Liver (tissue), 9 donors: ENCODE results near the gene TMUB1. TPM values are rescaled to one million over a fixed set of nuclear protein-coding genes. Genes with fewer than 3 reads are reported as not detected.

Source experiments
- DNase-seq: peaks from one replicate; pipeline ENCODE4 v3.0.0-alpha.2; 2017; ENCODE audit warnings: low spot score
- H3K27ac ChIP-seq, 2 donors: one replicate each; pipeline ENCODE4 v1.7.0; 2013; ENCODE audit warnings: inconsistent platforms in 2 of 2, low read length in 2 of 2, control low read depth in 1 of 2, low read depth in 1 of 2, mild to moderate bottlenecking in 1 of 2
- H3K27me3 ChIP-seq, 4 donors: one replicate each; pipeline versions ENCODE4 v1.6.1 to v1.7.0; 2013; ENCODE audit warnings: low read length in 3 of 4, inconsistent platforms in 1 of 4, mild to moderate bottlenecking in 1 of 4, moderate library complexity in 1 of 4; ENCODE audit not compliant: control insufficient read depth in 4 of 4, insufficient read depth in 4 of 4
- H3K36me3 ChIP-seq, 4 donors: one replicate each; pipeline versions ENCODE4 v1.6.1 to v1.7.0; 2013; ENCODE audit warnings: low read length in 3 of 4, mild to moderate bottlenecking in 3 of 4, low read depth in 1 of 4, moderate library complexity in 1 of 4; ENCODE audit not compliant: control insufficient read depth in 4 of 4, insufficient read depth in 3 of 4
- H3K4me1 ChIP-seq, 4 donors: one replicate each; pipeline versions ENCODE4 v1.6.1 to v1.7.0; 2013; ENCODE audit warnings: low read length in 3 of 4, mild to moderate bottlenecking in 3 of 4, moderate library complexity in 1 of 4; ENCODE audit not compliant: control insufficient read depth in 4 of 4, insufficient read depth in 4 of 4
- H3K4me3 ChIP-seq, 3 donors: one replicate each; pipeline versions ENCODE4 v1.6.1 to v1.7.0; 2013; ENCODE audit warnings: low read length in 3 of 3, control low read depth in 1 of 3, low read depth in 1 of 3, mild to moderate bottlenecking in 1 of 3
- H3K9ac ChIP-seq, 2 donors: one replicate each; pipeline ENCODE4 v1.7.0; 2013; ENCODE audit warnings: low read length in 2 of 2, mild to moderate bottlenecking in 2 of 2, moderate library complexity in 2 of 2, control low read depth in 1 of 2, low read depth in 1 of 2
- H3K9me3 ChIP-seq, 4 donors: one replicate each; pipeline versions ENCODE4 v1.6.1 to v1.7.0; 2013; ENCODE audit warnings: low read length in 3 of 4; ENCODE audit not compliant: control insufficient read depth in 4 of 4
- EGR1 ChIP-seq, 2 donors: IDR thresholded peaks; 2 replicates each; pipeline ENCODE4 v1.6.1; 2016 to 2018; ENCODE audit warnings: antibody characterized with exemption in 2 of 2, low read depth in 2 of 2
- HNF4A ChIP-seq, 2 donors: conservative IDR thresholded peaks; 2 replicates each; pipeline ENCODE4 v1.6.1; 2016; ENCODE audit warnings: antibody characterized with exemption in 2 of 2, mild to moderate bottlenecking in 2 of 2
- HNF4G ChIP-seq: IDR thresholded peaks from 2 replicates; pipeline ENCODE4 v1.6.1; 2016; ENCODE audit warnings: antibody characterized with exemption
- JUND ChIP-seq, 2 donors: IDR thresholded peaks; 2 replicates each; pipeline ENCODE4 v1.6.1; 2016; ENCODE audit warnings: antibody characterized with exemption in 2 of 2
- RAD21 ChIP-seq, 2 donors: IDR thresholded peaks; 2 replicates each; pipeline ENCODE4 v1.6.1; 2016; ENCODE audit warnings: antibody characterized with exemption in 2 of 2, mild to moderate bottlenecking in 2 of 2
- whole genome bisulfite sequencing: extraction: QIAGEN DNeasy Blood & Tissue Kit; methylation state at CpG from one replicate; pipeline ENCODE4 v1.1.7; 2013; 5-methylcytosine and 5-hydroxymethylcytosine counted together
- polyA plus RNA-seq, 2 donors: library from polyadenylated mRNA; stranded (reverse) in 1 of 2; unstranded in 1 of 2; fragments of 200-250 nt in 1 of 2; fragments of >200 nt in 1 of 2; fragmentation: Nextera tagmentation in 1 of 2; extraction: Ambion mirVana in 1 of 2; gene quantifications; one replicate each; pipeline versions ENCODE4 v1.2.1 to v1.2.3, GENCODE V29; 2013 to 2015
- total RNA-seq, 2 donors: library from RNA; depleted of rRNA; stranded (reverse); fragments of >200 nt; gene quantifications; one replicate each; pipeline ENCODE4 v1.2.3, GENCODE V29; 2014
- TF ChIP-seq, protein P1 (sequence below): IDR thresholded peaks from 2 replicates; pipeline ENCODE4 v1.6.1; 2016; ENCODE audit warnings: antibody characterized with exemption, mild to moderate bottlenecking
- TF ChIP-seq, protein P2 (sequence below): fragments of 150-350 bp; IDR thresholded peaks from 2 replicates; pipeline ENCODE4 v1.5.1; 2017; ENCODE audit warnings: improper control_type of control experiment, low read depth, low read length; ENCODE audit not compliant: missing input control
- TF ChIP-seq, protein P3 (sequence below): IDR thresholded peaks from 2 replicates; pipeline ENCODE4 v1.6.1; 2016; ENCODE audit warnings: antibody characterized with exemption
- donor health status: healthy.
- donor health status: healthy.
- donor health status: healthy.
- donor health status: healthy.
- donor health status: healthy.

Gene TMUB1
- total and polyA plus RNA-seq, 4 donors: 15.1 to 51.7 (median 30.5) TPM

DNA sequence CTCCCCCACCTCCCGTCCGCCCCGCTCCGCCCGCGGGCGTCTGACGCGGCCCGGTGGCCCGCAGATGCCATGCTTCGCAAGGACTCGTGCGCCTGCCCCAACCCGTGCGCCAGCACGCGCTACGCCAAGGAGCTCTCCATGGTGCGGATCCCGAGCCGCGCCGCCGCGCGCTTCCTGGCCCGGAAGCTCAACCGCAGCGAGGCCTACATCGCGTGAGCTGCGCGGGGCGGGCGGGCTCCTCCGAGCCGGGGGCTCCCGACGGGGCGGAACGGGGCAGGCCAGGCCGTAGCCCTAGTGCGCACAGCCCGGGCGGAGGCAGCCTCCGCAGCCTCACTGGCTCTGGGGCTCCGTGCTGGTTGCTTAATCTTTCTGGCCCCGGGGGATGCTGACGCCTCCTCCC lies 32.2 kb downstream of the TMUB1 start:
- Histone ChIP-seq H3K36me3 (peaks cover 0 to 3% (median 0%) of the 10 kb centered on the region in 4 donors), H3K9ac (no peak overlapping the region), H3K4me1 (peaks cover 0 to 2% (median 0%) of the 10 kb centered on the region in 4 donors), H3K9me3 (no peaks in the 10 kb centered on the region), H3K4me3 (no peak overlapping the region), H3K27ac (no peak overlapping the region), H3K27me3 (no peaks in the 10 kb centered on the region)
- TF ChIP-seq, protein P1, sequence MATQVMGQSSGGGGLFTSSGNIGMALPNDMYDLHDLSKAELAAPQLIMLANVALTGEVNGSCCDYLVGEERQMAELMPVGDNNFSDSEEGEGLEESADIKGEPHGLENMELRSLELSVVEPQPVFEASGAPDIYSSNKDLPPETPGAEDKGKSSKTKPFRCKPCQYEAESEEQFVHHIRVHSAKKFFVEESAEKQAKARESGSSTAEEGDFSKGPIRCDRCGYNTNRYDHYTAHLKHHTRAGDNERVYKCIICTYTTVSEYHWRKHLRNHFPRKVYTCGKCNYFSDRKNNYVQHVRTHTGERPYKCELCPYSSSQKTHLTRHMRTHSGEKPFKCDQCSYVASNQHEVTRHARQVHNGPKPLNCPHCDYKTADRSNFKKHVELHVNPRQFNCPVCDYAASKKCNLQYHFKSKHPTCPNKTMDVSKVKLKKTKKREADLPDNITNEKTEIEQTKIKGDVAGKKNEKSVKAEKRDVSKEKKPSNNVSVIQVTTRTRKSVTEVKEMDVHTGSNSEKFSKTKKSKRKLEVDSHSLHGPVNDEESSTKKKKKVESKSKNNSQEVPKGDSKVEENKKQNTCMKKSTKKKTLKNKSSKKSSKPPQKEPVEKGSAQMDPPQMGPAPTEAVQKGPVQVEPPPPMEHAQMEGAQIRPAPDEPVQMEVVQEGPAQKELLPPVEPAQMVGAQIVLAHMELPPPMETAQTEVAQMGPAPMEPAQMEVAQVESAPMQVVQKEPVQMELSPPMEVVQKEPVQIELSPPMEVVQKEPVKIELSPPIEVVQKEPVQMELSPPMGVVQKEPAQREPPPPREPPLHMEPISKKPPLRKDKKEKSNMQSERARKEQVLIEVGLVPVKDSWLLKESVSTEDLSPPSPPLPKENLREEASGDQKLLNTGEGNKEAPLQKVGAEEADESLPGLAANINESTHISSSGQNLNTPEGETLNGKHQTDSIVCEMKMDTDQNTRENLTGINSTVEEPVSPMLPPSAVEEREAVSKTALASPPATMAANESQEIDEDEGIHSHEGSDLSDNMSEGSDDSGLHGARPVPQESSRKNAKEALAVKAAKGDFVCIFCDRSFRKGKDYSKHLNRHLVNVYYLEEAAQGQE: peak; percentile 97
- TF ChIP-seq, protein P2, sequence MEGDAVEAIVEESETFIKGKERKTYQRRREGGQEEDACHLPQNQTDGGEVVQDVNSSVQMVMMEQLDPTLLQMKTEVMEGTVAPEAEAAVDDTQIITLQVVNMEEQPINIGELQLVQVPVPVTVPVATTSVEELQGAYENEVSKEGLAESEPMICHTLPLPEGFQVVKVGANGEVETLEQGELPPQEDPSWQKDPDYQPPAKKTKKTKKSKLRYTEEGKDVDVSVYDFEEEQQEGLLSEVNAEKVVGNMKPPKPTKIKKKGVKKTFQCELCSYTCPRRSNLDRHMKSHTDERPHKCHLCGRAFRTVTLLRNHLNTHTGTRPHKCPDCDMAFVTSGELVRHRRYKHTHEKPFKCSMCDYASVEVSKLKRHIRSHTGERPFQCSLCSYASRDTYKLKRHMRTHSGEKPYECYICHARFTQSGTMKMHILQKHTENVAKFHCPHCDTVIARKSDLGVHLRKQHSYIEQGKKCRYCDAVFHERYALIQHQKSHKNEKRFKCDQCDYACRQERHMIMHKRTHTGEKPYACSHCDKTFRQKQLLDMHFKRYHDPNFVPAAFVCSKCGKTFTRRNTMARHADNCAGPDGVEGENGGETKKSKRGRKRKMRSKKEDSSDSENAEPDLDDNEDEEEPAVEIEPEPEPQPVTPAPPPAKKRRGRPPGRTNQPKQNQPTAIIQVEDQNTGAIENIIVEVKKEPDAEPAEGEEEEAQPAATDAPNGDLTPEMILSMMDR: no peak
- DNase-seq: no peak
- 7% methylated on average over 50 of the region's 50 CpGs for WGBS

DNA sequence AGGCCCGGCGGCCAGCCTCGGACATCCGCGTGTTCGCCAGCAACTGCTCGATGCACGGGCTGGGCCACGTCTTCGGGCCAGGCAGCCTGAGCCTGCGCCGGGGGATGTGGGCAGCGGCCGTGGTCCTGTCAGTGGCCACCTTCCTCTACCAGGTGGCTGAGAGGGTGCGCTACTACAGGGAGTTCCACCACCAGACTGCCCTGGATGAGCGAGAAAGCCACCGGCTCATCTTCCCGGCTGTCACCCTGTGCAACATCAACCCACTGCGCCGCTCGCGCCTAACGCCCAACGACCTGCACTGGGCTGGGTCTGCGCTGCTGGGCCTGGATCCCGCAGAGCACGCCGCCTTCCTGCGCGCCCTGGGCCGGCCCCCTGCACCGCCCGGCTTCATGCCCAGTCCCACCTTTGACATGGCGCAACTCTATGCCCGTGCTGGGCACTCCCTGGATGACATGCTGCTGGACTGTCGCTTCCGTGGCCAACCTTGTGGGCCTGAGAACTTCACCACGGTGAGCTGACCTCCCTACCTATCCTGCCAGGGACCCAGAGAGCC lies 34.3 kb downstream of the TMUB1 start:
- H3K4me3 ChIP-seq: no peak overlapping the region
- no peak overlapping the region for H3K9ac ChIP-seq
- H3K27ac ChIP-seq: no peak overlapping the region
- H3K4me1 ChIP-seq: peaks cover 0 to 2% (median 0%) of the 10 kb centered on the region in 4 donors
- H3K27me3 ChIP-seq: no peaks in the 10 kb centered on the region
- H3K9me3 ChIP-seq: no peaks in the 10 kb centered on the region
- peaks cover 0 to 8% (median 0%) of the 10 kb centered on the region in 4 donors for H3K36me3 ChIP-seq
- DNase-seq: no peak
- 89% methylated on average over 38 of the region's 38 CpGs for WGBS
- no peak for TF ChIP-seq JUND (IDR thresholded peaks at IDR 0.05)
- no peak for TF ChIP-seq HNF4A (conservative IDR thresholded peaks at IDR 0.05)
- TF ChIP-seq, protein P1: no peak
- TF ChIP-seq, protein P3, sequence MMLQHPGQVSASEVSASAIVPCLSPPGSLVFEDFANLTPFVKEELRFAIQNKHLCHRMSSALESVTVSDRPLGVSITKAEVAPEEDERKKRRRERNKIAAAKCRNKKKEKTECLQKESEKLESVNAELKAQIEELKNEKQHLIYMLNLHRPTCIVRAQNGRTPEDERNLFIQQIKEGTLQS: no peak
- TF ChIP-seq RAD21 (IDR thresholded peaks at IDR 0.05): no peak
- no peak for TF ChIP-seq EGR1 (IDR thresholded peaks at IDR 0.05; ENCODE audit: low read depth in 2 of 2)
- TF ChIP-seq HNF4G: no peak
